ENCODE measurements around the gene SPATA25.

GRCh38 chr20:45848421-45848820 lies 39.0 kb downstream of the SPATA25 start:
- TF ChIP-seq CTCF (IDR thresholded peaks at IDR 0.05) (no peak), POLR2A (IDR thresholded peaks at IDR 0.05) (no peak)

Measured in uterus (tissue), 2 donors.